ENCODE data around the gene STK11.
A peak's percentile ranks its signal among the peaks of the same experiment; 100 is the strongest.

STK11 gene

DNA sequence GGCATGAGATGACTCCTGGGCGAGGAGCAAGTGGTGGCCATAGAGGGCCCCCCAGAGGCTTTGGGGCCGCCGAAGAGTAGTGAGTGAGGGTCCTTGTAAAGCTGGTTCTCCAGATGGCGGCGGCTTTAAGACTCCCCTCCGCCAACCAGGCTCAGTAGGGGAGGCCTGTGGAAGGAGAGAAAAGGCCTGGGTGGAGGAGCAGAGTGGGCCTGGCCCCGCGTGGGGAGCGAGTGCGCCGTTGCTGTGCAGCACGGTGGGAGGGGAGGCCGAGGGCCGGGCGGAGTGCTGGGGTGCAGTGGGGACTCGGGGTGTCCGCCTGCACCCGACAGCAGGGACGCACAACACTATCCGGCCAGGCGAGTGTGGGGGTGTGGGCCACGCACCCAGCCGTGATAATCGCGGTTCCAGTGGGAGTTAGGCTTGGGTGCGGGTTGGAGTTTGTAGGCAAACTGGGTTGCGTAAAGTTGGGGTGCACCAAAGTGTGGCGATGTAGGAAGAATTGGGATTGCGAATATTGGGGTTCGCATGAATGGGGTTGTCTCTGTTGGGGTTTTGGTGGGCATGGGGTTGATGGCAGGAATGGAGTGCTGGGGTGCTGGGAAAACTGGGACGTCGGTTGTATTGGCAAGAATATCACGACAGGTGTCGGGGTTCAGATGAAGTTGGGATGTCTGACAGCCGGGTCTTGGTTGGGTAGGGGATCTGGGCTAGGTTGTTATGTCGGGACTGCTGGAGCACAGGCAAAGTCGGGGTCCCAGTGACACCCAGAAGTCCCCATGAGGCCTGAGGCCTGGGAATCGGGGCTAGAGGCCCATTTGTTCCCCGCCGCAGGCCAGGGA lies 62.9 kb downstream of the STK11 start:
- TF ChIP-seq, protein P1, sequence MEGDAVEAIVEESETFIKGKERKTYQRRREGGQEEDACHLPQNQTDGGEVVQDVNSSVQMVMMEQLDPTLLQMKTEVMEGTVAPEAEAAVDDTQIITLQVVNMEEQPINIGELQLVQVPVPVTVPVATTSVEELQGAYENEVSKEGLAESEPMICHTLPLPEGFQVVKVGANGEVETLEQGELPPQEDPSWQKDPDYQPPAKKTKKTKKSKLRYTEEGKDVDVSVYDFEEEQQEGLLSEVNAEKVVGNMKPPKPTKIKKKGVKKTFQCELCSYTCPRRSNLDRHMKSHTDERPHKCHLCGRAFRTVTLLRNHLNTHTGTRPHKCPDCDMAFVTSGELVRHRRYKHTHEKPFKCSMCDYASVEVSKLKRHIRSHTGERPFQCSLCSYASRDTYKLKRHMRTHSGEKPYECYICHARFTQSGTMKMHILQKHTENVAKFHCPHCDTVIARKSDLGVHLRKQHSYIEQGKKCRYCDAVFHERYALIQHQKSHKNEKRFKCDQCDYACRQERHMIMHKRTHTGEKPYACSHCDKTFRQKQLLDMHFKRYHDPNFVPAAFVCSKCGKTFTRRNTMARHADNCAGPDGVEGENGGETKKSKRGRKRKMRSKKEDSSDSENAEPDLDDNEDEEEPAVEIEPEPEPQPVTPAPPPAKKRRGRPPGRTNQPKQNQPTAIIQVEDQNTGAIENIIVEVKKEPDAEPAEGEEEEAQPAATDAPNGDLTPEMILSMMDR (IDR thresholded peaks at IDR 0.05) = no peak

DNA sequence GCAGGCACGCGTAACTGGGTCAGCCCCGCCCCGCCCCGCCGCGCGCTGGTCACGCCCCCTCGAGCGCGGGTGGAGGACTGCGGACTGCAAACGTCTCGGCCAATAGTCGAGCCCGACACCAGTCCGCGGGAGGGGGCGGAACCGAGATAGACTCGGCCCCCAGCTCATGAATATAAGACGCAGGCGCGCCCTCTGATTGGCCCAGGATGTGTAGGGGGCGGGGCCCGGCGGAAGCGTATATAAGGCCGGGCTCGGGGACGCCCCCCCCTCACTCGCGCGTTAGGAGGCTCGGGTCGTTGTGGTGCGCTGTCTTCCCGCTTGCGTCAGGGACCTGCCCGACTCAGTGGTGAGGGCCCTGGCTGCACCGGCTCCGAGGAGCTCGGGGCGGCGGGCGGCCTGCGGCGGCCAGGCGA lies 63.5 kb downstream of the STK11 start, which contains the start of gene CIRBP:
CIRBP (plus strand) TSS at position 268 of the 413 bp plus-strand sequence. CDS start 1,602 bp downstream, outside the sequence.
- TF ChIP-seq, protein P1 (IDR thresholded peaks at IDR 0.05) = no peak

- TF ChIP-seq, protein P1 (IDR thresholded peaks at IDR 0.05) = 0 out of 2 replicates have a peak, but pooled peaks have one; percentile 7
Observed at GRCh38 chr19:1269478-1270212, 64.1 kb downstream of the STK11 start.

GRCh38 chr19:1270213-1270853 lies 64.8 kb downstream of the STK11 start:
- TF ChIP-seq, protein P1 (IDR thresholded peaks at IDR 0.05) = no peak

- TF ChIP-seq, protein P1 (IDR thresholded peaks at IDR 0.05) = no peak
Observed at GRCh38 chr19:1270854-1271527, 65.4 kb downstream of the STK11 start.

DNA sequence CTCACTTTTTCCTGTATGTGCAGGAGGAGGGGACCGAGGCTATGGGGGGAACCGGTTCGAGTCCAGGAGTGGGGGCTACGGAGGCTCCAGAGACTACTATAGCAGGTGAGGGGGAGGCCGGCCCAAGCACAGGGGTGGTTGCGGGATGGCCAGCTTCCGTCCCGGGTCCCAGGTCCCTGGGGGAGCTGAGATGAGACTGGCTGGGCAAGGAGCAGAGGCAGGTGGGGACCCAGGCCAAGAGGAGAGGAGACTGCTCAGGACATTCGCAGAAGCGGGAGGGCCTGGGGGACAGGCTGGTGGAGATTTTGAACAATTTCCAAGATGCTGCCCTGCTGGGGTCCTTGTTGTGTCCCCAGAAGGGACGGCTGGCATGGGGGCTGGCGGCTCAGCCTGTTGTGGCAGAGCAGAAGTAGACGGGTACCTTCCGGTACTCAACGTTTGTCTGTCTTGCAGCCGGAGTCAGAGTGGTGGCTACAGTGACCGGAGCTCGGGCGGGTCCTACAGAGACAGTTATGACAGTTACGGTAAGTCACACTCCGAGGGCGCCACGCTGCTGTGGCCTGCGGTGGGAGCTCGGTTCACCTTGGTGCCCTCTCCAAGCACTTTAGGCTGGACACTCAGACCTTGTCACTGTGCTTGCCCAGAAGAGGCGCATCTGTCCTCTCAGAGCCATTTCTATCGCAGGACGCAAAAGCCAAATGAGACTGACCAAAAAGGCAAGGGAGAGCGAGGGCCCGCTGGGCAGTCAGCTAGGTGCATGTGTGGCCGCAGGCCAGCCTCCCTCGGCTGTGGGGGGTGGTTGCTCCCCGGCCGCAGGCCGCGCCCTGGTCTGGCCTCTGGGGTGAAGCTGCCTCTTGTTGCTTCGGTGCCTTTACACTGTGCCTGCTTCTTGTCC lies 66.2 kb downstream of the STK11 start:
- TF ChIP-seq, protein P1 (IDR thresholded peaks at IDR 0.05) = no peak

Measured in LNCAP (cell line).